ENCODE measurements around the gene MAP7. TPM values are rescaled to one million over a fixed set of nuclear protein-coding genes. Genes with fewer than 3 reads are reported as not detected.
A peak's percentile ranks its signal among the peaks of the same experiment; 100 is the strongest.

The MAP7 gene
- total and polyA plus RNA-seq, 2 experiments from 2014 or later: 0.76 to 0.79 TPM

GRCh38 chr6:136526937-136527336, 23.3 kb downstream of the MAP7 start:
- no peaks in the 10 kb centered on the region for H4K20me1 ChIP-seq (ENCODE audit: insufficient read depth)
- H3K4me2 ChIP-seq (ENCODE audit: unreplicated experiment): no peak overlapping the region
- TF ChIP-seq EZH2 (IDR thresholded peaks at IDR 0.05; ENCODE audit: insufficient read depth, poor library complexity, severe bottlenecking) (no peak), EZH2phosphoT487 (IDR thresholded peaks at IDR 0.05; ENCODE audit: insufficient read depth, low read depth) (no peak)
- H3K9me3 ChIP-seq (ENCODE audit: low read depth): no peaks in the 10 kb centered on the region
- in situ Hi-C loops (cut with MboI): loop anchor here (25.0 kb wide), 1 partner anchor 1015 kb away; no protein-coding TSS in a partner anchor
- peak overlapping the region; percentile 57 for H2AFZ ChIP-seq
- no peaks in the 10 kb centered on the region for H3K79me2 ChIP-seq (ENCODE audit: insufficient read depth)
- H3K27ac ChIP-seq: no peak overlapping the region
- H3K9me2 ChIP-seq (ENCODE audit: insufficient read depth): no peaks in the 10 kb centered on the region
- WGBS, 2 experiments (ENCODE audit: low coverage in 1 of 2, low lambda C conversion rate in 2 of 2, missing lambda C conversion rate in 2 of 2): 25 to 29% methylated on average over 4 of the region's 4 CpGs
- no peaks in the 10 kb centered on the region for H3K36me3 ChIP-seq (ENCODE audit: low read depth)
- H3K9ac ChIP-seq: no peak overlapping the region
- H3K4me3 ChIP-seq: no peak overlapping the region
- H3K4me1 ChIP-seq (ENCODE audit: insufficient read depth): peaks cover 14% of the 10 kb centered on the region; the same call in 1 of the 2 replicates
- peaks cover 12% of the 10 kb centered on the region; the same call in 1 of the 2 replicates for H3F3A ChIP-seq (ENCODE audit: insufficient read depth)
- no peak for DNase-seq
- no peaks in the 10 kb centered on the region for H3K27me3 ChIP-seq (replicated peaks; ENCODE audit: insufficient read depth)

- H3K79me2 ChIP-seq (ENCODE audit: insufficient read depth): no peaks in the 10 kb centered on the region
- H3K9me3 ChIP-seq (ENCODE audit: low read depth): no peaks in the 10 kb centered on the region
- 24 to 46% methylated on average over 9 to 16 of the region's 16 CpGs for WGBS, 2 experiments (ENCODE audit: low coverage in 1 of 2, low lambda C conversion rate in 2 of 2, missing lambda C conversion rate in 2 of 2)
- H2AFZ ChIP-seq: peak overlapping the region; percentile 57
- in situ Hi-C loops (cut with MboI): loop anchor here (25.0 kb wide), 1 partner anchor 1014 kb away; no protein-coding TSS in a partner anchor
- no peaks in the 10 kb centered on the region for H3K9me2 ChIP-seq (ENCODE audit: insufficient read depth)
- no peaks in the 10 kb centered on the region for H3K36me3 ChIP-seq (ENCODE audit: low read depth)
- peaks cover 14% of the 10 kb centered on the region; the same call in 1 of the 2 replicates for H3K4me1 ChIP-seq (ENCODE audit: insufficient read depth)
- peaks cover 12% of the 10 kb centered on the region; the same call in 1 of the 2 replicates for H3F3A ChIP-seq (ENCODE audit: insufficient read depth)
- H3K27me3 ChIP-seq (replicated peaks; ENCODE audit: insufficient read depth): no peaks in the 10 kb centered on the region
- no peaks in the 10 kb centered on the region for H4K20me1 ChIP-seq (ENCODE audit: insufficient read depth)
- no peak overlapping the region for H3K9ac ChIP-seq
- TF ChIP-seq EZH2 (IDR thresholded peaks at IDR 0.05; ENCODE audit: insufficient read depth, poor library complexity, severe bottlenecking): no peak
- no peak for TF ChIP-seq EZH2phosphoT487 (IDR thresholded peaks at IDR 0.05; ENCODE audit: insufficient read depth, low read depth)
- H3K27ac ChIP-seq: no peak overlapping the region
- H3K4me2 ChIP-seq (ENCODE audit: unreplicated experiment): no peak overlapping the region
- peak; percentile 83 for DNase-seq
- H3K4me3 ChIP-seq: no peak overlapping the region
Observed at GRCh38 chr6:136526196-136526930, 23.9 kb downstream of the MAP7 start.

- TF ChIP-seq EZH2 (IDR thresholded peaks at IDR 0.05; ENCODE audit: insufficient read depth, poor library complexity, severe bottlenecking) (no peak), EZH2phosphoT487 (IDR thresholded peaks at IDR 0.05; ENCODE audit: insufficient read depth, low read depth) (no peak)
- Histone ChIP-seq H3K79me2 (ENCODE audit: insufficient read depth) (no peaks in the 10 kb centered on the region), H3K9me2 (ENCODE audit: insufficient read depth) (no peaks in the 10 kb centered on the region), H3K9ac (no peak overlapping the region), H3K27ac (no peak overlapping the region), H3K9me3 (ENCODE audit: low read depth) (no peaks in the 10 kb centered on the region), H3K4me3 (no peak overlapping the region), H2AFZ (no peak overlapping the region), H3K36me3 (ENCODE audit: low read depth) (no peaks in the 10 kb centered on the region), H3F3A (ENCODE audit: insufficient read depth) (peaks cover 12% of the 10 kb centered on the region; the same call in 1 of the 2 replicates), H3K4me2 (ENCODE audit: unreplicated experiment) (no peak overlapping the region), H4K20me1 (ENCODE audit: insufficient read depth) (no peaks in the 10 kb centered on the region), H3K4me1 (ENCODE audit: insufficient read depth) (peaks cover 14% of the 10 kb centered on the region; the same call in 1 of the 2 replicates), H3K27me3 (replicated peaks; ENCODE audit: insufficient read depth) (no peaks in the 10 kb centered on the region)
- in situ Hi-C loops (cut with MboI): loop anchor here (25.0 kb wide), 1 partner anchor 1013 kb away; no protein-coding TSS in a partner anchor
- DNase-seq: no peak
- WGBS, 2 experiments (ENCODE audit: low coverage in 1 of 2, low lambda C conversion rate in 2 of 2, missing lambda C conversion rate in 2 of 2): 63 to 69% methylated on average over 8 of the region's 8 CpGs
Observed at GRCh38 chr6:136525586-136526195, 24.5 kb downstream of the MAP7 start.

- DNase-seq: no peak
- no peaks in the 10 kb centered on the region for H3K9me2 ChIP-seq (ENCODE audit: insufficient read depth)
- H3K36me3 ChIP-seq (ENCODE audit: low read depth): no peaks in the 10 kb centered on the region
- H3K4me2 ChIP-seq (ENCODE audit: unreplicated experiment): no peak overlapping the region
- no peak overlapping the region for H2AFZ ChIP-seq
- no peaks in the 10 kb centered on the region for H3K9me3 ChIP-seq (ENCODE audit: low read depth)
- in situ Hi-C loops (cut with MboI): loop anchor here (25.0 kb wide), 1 partner anchor 1013 kb away; no protein-coding TSS in a partner anchor
- H3K27ac ChIP-seq: no peak overlapping the region
- H3K9ac ChIP-seq: no peak overlapping the region
- H3F3A ChIP-seq (ENCODE audit: insufficient read depth): peaks cover 12% of the 10 kb centered on the region; the same call in 1 of the 2 replicates
- no peaks in the 10 kb centered on the region for H3K27me3 ChIP-seq (replicated peaks; ENCODE audit: insufficient read depth)
- peaks cover 14% of the 10 kb centered on the region; the same call in 1 of the 2 replicates for H3K4me1 ChIP-seq (ENCODE audit: insufficient read depth)
- TF ChIP-seq EZH2phosphoT487 (IDR thresholded peaks at IDR 0.05; ENCODE audit: insufficient read depth, low read depth): no peak
- no peak for TF ChIP-seq EZH2 (IDR thresholded peaks at IDR 0.05; ENCODE audit: insufficient read depth, poor library complexity, severe bottlenecking)
- H4K20me1 ChIP-seq (ENCODE audit: insufficient read depth): no peaks in the 10 kb centered on the region
- WGBS, 2 experiments (ENCODE audit: low coverage in 1 of 2, low lambda C conversion rate in 2 of 2, missing lambda C conversion rate in 2 of 2): 69 to 75% methylated on average over 2 of the region's 2 CpGs
- H3K4me3 ChIP-seq: no peak overlapping the region
- H3K79me2 ChIP-seq (ENCODE audit: insufficient read depth): no peaks in the 10 kb centered on the region
Observed at GRCh38 chr6:136524936-136525413, 25.2 kb downstream of the MAP7 start.

Data from GM23248 (cell line).